Esophagus squamous epithelium (tissue), 4 donors: ENCODE results near the gene CEP55.

Experiments used
- CTCF ChIP-seq, 6 experiments: fragments of 450-650 bp in 4 of 6; fragments of 200-600 bp in 2 of 6; sonication (generic) in 2 of 6; IDR thresholded peaks; one replicate each; pipeline ENCODE4 v1.5.1; 2016 to 2019; ENCODE audit warnings: antibody characterized with exemption in 6 of 6, mild to moderate bottlenecking in 4 of 6, moderate library complexity in 4 of 6
- POLR2A ChIP-seq, 4 donors: fragments of 450-650 bp; IDR thresholded peaks; one replicate each; pipeline ENCODE4 v1.6.1; 2017; ENCODE audit warnings: antibody characterized with exemption in 4 of 4, mild to moderate bottlenecking in 4 of 4, moderate library complexity in 3 of 4

GRCh38 chr10:93447019-93447418 lies 49.4 kb upstream of the CEP55 start:
- TF ChIP-seq CTCF (IDR thresholded peaks at IDR 0.05) (no peak), POLR2A (IDR thresholded peaks at IDR 0.05) (no peak)
